KBM-7 (cell line): ENCODE data around the gene GNL3L.
"Not testable (repeated sequence)": the region's sequence is repeated elsewhere in the genome, so short reads cannot be mapped to it uniquely, and the experiment has no call there.

Experiments used
- DNase-seq: peaks from one replicate; pipeline ENCODE4 v3.0.0-alpha.2; 2015
- in situ Hi-C: fragments of 300-500 bp; cut with MboI; formaldehyde crosslinking; loops from 2 replicates; pipeline ENCODE4 v1.14.3; 2020; ENCODE audit warnings: low sequenced_read_pairs, low pct_unique_long_range_greater_than_20kb, mixed read lengths

The GNL3L gene

DNA sequence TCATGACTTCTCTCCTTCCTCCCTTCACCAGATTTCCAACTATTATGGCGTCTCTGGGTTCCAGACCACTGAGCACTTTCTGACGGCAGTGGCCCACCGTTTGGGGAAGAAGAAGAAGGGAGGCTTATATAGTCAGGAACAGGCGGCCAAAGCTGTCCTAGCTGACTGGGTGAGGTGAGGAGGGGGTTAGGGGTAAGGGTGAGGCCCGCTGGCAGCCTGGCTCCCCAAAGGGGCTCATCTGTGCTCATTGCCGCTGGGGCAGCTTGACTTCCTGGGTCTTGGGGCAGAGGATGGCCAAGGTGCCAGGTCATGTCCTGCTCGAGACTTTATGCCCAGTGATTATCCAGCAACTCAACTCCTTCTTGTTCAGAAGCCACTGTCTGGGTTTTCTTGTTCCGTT is 21.8 kb downstream of the GNL3L start:
- in situ Hi-C loops, result no loop called here
- DNase-seq, result no peak

DNA sequence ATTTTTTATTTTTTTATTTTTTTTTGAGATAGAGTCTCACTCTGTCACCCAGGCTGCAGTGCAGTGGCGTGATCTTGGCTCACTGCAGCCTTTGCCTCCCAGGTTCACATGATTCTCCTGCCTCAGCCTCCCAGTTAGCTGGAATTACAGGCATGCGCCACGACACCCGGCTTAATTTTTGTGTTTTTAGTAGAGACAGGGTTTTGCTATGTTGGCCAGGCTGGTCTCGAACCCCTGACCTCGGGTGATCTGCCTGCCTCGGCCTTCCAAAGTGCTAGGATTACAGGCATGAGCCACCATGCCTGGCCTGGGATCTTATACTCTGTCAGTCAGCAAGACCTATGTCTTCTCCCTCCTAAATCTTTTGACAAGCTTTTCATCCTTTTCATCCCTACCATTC is 25.0 kb downstream of the GNL3L start:
- DNase-seq, in situ Hi-C loops: not testable (repeated sequence)

- in situ Hi-C loops, result no loop called here
- DNase-seq, result no peak
Measured at GRCh38 chrX:54560411-54560810, 30.4 kb downstream of the GNL3L start.

- DNase-seq, result no peak
- in situ Hi-C loops, result no loop called here
Measured at GRCh38 chrX:54561622-54562021, 31.6 kb downstream of the GNL3L start.

DNA sequence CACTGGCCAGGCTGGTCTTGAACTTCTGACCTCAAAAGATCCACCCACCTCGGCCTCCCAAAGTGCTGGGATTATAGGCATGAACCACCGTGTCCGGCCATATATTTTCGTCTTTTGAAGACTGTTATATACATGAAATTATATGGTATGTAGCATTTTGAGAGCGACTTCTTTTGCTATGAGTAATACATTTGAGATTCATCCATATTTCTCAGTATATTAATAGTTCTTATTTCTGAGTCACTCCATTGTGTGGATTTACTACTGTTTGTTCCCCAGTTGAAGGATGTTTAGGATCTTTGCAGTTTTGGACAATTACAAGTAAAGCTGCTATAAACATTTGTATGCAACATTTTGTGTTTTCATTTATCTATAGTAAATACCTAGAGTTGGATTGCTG is 34.9 kb downstream of the GNL3L start:
- in situ Hi-C loops, result no loop called here

DNA sequence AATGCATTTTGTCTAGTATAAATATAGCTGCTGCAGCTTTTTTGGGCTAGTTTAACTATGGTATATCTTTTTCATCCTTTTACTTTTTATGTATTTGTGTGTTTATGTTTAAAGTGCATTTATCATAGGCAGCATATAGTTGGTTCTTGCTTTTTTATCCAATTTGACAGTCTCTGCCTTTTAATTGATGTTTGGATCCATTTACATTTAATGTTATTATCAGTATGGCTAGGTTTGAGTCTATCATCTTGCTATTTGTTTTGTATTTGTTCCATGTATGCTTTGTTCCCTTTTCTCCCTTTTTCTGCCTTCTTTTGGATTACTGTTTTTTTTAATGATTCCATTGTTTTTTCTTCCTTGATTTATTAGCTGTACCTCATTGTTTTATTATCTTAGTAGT is 40.3 kb downstream of the GNL3L start:
- in situ Hi-C loops, result no loop called here
- DNase-seq, result no peak

More for the DNA sequence above, 34.9 kb downstream of the GNL3L start:
- DNase-seq, result no peak

GRCh38 chrX:54572641-54573040 is 42.6 kb downstream of the GNL3L start:
- in situ Hi-C loops, DNase-seq: not testable (repeated sequence)

- in situ Hi-C loops, result no loop called here
- no peak for DNase-seq
Measured at GRCh38 chrX:54597728-54598127, 67.7 kb downstream of the GNL3L start.

GRCh38 chrX:54602563-54602962 is 72.5 kb downstream of the GNL3L start:
- in situ Hi-C loops, result no loop called here
- no peak for DNase-seq
